Measurements from ENCODE around the gene LRRK1.

DNA sequence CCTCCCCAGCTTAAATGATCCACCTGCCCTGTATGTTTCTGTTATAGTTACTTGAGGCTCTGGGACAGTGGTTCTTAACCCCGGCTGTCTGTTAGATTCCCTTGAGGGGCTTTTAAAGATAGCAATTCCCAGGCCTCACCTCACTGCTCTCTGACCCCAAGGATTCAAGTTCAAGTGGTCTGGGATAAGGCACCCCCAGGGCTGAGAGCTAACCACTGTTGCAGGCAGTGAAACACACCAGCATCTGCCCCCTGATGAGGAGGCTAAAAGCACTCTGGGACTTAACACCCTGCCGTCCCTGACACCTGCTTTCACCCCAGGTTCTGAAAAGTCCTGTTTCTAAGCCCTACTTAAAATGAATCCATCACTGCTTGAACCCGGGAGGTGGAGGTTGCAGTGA, 103.7 kb downstream of the LRRK1 start:
- no peak for TF ChIP-seq EZH2 (IDR thresholded peaks at IDR 0.05; ENCODE audit: insufficient read depth, poor library complexity, severe bottlenecking)
- no peak for TF ChIP-seq EZH2phosphoT487 (IDR thresholded peaks at IDR 0.05; ENCODE audit: insufficient read depth, low read depth)
